Prostate gland (tissue), 2 donors: ENCODE data around the gene SMYD3. TPM values are rescaled to one million over a fixed set of nuclear protein-coding genes. Genes with fewer than 3 reads are reported as not detected.

Source experiments
- DNase-seq: peaks from one replicate; pipeline ENCODE4 v3.0.0-alpha.2; 2019; ENCODE audit warnings: low spot score
- H3K27ac ChIP-seq, 2 donors: fragments of 200-600 bp; sonication (generic); 2 replicates each; pipeline ENCODE4 v1.5.1; 2017 to 2019
- H3K27me3 ChIP-seq: fragments of 200-600 bp; sonication (generic); replicated peaks from 2 replicates; pipeline ENCODE4 v1.5.1; 2019; ENCODE audit not compliant: insufficient read depth
- H3K36me3 ChIP-seq, 2 donors: fragments of 200-600 bp; sonication (generic); 1 replicate in 1 of 2; 2 replicates in 1 of 2; pipeline versions ENCODE4 v1.5.1 to v1.8.1; 2017 to 2019
- H3K4me1 ChIP-seq: fragments of 200-600 bp; sonication (generic); replicated peaks from 2 replicates; pipeline ENCODE4 v1.5.1; 2019
- H3K4me3 ChIP-seq, 2 donors: fragments of 200-600 bp; sonication (generic); 2 replicates each; pipeline ENCODE4 v1.5.1; 2017 to 2019
- H3K9me3 ChIP-seq: fragments of 200-600 bp; sonication (generic); 2 replicates; pipeline ENCODE4 v1.5.1; 2017
- POLR2A ChIP-seq: fragments of 450-650 bp; IDR thresholded peaks from one replicate; pipeline ENCODE4 v1.6.1; 2016; ENCODE audit warnings: antibody characterized with exemption, mild to moderate bottlenecking
- POLR2AphosphoS5 ChIP-seq: sonication (generic); formaldehyde crosslinking; IDR thresholded peaks from one replicate; pipeline ENCODE4 v1.6.1; 2017; ENCODE audit warnings: antibody characterized with exemption
- WGBS: methylation state at CpG from one replicate; pipeline ENCODE4 v1.1.5; 2018; 5-methylcytosine and 5-hydroxymethylcytosine counted together
- intact Hi-C: fragments of 100-400 bp; cut with DNase I; formaldehyde crosslinking; loops from one replicate; pipeline ENCODE4 v1.14.2; 2022
- total RNA-seq, 2 donors: library from RNA; depleted of rRNA; stranded (reverse); fragments of >200 nt; gene quantifications; one replicate each; pipeline ENCODE4 v1.1.0, GENCODE V29; 2016
- TF ChIP-seq, protein P1 (sequence below), 4 experiments: fragments of 200-600 bp in 2 of 4; fragments of 450-650 bp in 2 of 4; sonication (generic) in 2 of 4; IDR thresholded peaks; 1 replicate in 3 of 4; 2 replicates in 1 of 4; pipeline ENCODE4 v1.5.1; 2016 to 2019; ENCODE audit warnings: antibody characterized with exemption in 4 of 4, mild to moderate bottlenecking in 2 of 4, moderate library complexity in 2 of 4

Gene SMYD3
- total RNA-seq, 2 donors from 2014 or later, result 19.8 to 23.9 TPM

DNA sequence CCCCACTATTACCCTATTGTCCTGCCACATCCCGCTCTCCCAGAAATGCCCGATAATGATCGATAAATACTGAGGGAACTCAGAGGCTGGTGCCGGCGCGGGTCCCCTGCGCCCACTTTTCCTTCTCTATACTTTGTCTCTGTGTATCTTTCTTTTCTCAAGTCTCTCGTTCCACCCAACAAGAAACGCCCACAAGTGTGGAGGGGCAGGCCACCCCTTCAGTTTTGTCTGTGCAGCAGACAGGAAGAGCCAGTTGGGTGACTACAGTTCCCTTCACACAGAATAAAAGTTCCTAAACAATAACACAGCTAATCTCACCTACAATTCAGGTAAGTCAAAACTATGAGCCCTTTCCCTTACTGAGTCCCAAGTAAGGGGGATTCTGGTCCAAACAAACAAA lies 423.7 kb downstream of the SMYD3 start:
- Histone ChIP-seq H3K27ac (no peak overlapping the region), H3K4me3 (no peak overlapping the region), H3K27me3 (no peaks in the 10 kb centered on the region), H3K9me3 (no peaks in the 10 kb centered on the region), H3K4me1 (no peaks in the 10 kb centered on the region), H3K36me3 (no peaks in the 10 kb centered on the region)
- DNase-seq, result no peak
- TF ChIP-seq, protein P1, sequence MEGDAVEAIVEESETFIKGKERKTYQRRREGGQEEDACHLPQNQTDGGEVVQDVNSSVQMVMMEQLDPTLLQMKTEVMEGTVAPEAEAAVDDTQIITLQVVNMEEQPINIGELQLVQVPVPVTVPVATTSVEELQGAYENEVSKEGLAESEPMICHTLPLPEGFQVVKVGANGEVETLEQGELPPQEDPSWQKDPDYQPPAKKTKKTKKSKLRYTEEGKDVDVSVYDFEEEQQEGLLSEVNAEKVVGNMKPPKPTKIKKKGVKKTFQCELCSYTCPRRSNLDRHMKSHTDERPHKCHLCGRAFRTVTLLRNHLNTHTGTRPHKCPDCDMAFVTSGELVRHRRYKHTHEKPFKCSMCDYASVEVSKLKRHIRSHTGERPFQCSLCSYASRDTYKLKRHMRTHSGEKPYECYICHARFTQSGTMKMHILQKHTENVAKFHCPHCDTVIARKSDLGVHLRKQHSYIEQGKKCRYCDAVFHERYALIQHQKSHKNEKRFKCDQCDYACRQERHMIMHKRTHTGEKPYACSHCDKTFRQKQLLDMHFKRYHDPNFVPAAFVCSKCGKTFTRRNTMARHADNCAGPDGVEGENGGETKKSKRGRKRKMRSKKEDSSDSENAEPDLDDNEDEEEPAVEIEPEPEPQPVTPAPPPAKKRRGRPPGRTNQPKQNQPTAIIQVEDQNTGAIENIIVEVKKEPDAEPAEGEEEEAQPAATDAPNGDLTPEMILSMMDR (IDR thresholded peaks at IDR 0.05), result no peak
- TF ChIP-seq POLR2A (no peak), POLR2AphosphoS5 (no peak)
- WGBS, result 76% methylated on average over 9 of the region's 9 CpGs
- intact Hi-C loops, result no loop called here

DNA sequence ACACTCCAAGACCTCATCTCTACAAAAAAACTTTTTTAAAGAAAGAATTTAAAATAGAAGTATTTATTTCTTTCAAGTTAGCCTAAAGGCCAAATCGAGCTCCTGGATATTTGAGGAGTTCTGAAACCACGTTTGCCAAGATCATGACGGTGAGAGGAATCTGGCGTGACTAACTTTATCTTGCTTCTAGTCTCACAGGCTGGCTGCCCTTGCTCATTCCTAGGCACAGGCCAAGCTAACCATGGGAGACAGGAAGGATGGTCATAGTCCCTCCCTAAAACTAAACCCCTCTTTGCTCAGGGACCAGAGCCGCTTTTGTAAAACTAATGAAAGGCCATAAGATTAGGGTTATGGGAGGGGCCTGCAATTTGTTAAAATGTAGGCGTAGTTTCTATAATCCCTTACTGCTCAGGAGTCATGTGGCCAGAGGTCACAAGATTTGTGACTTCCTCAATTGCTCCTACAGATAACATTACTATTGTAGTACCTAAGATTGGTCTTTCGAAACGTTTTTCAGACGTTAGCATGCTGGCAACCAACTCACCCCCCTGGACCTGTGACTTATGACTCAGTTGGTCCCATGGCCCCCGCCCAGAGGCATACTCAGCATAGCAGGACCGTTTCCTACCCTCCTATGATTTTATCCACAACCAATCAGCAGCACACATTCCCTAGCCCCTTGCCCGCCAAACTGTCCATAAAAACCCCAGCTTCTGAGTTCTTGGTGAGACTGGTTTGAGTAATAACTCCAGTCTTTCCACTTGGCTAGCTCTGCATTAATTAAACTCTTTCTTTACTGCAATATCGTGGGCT lies 425.0 kb downstream of the SMYD3 start:
- no peaks in the 10 kb centered on the region for H3K4me1 ChIP-seq
- no peak overlapping the region for H3K4me3 ChIP-seq
- no peaks in the 10 kb centered on the region for H3K27me3 ChIP-seq
- H3K9me3 ChIP-seq, result no peaks in the 10 kb centered on the region
- TF ChIP-seq, protein P1 (IDR thresholded peaks at IDR 0.05), result no peak
- TF ChIP-seq POLR2AphosphoS5, result no peak
- no peak for TF ChIP-seq POLR2A
- WGBS, result 91% methylated on average over 13 of the region's 13 CpGs
- DNase-seq, result no peak
- H3K36me3 ChIP-seq, result no peaks in the 10 kb centered on the region
- intact Hi-C loops, result no loop called here
- no peak overlapping the region for H3K27ac ChIP-seq

DNA sequence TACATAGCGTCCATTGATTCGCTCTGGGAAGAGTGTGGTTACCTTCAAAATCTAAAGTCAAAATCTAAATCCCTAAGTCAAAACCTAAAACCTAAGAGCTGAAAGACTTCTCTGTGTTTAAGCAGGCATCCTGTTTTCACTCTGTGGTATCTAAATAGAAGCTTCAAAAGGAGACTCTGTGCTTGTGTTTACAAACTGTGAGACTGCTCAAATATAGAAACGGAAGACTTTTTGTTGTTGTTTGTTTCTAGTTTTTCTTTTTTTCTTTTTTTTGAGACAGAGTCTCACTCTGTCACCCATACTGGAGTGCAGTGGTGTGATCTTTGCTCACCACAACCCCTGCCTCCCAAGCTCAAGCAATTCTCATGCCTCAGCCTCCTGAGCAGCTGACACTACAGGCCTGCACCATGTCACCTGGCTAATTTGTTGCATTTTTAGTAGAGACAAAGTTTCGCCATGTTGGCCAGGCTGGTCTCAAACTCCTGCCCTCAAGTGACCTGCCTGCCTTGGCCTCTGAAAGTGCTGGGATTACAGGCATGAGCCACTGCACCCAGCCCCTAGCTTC lies 425.9 kb downstream of the SMYD3 start:
- H3K4me3 ChIP-seq, result no peak overlapping the region
- H3K27ac ChIP-seq, result no peak overlapping the region
- no peak for DNase-seq
- 92% methylated on average over 4 of the region's 4 CpGs for WGBS
- no peaks in the 10 kb centered on the region for H3K27me3 ChIP-seq
- H3K9me3 ChIP-seq, result no peaks in the 10 kb centered on the region
- no peaks in the 10 kb centered on the region for H3K36me3 ChIP-seq
- TF ChIP-seq POLR2AphosphoS5, result no peak
- TF ChIP-seq, protein P1 (IDR thresholded peaks at IDR 0.05), result no peak
- TF ChIP-seq POLR2A, result no peak
- intact Hi-C loops, result no loop called here
- no peaks in the 10 kb centered on the region for H3K4me1 ChIP-seq

DNA sequence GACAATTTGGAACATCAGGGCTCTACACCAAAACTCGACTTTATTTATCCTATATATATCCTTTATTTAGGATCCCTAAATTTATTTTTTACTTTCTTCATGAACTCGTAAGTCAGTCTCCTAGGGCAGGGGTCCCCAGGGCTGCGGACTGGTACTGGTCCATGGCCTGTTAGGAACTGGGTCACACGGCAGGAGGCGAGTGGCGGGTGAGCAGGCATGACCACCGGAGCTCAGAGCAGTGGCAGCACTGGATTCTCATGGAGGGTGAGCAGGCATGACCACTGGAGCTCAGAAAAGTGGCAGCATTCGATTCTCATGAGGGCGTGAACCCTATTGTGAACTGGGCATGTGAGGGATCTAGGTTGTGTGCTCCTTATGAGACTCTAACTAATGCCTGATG lies 427.0 kb downstream of the SMYD3 start:
- WGBS, result 97% methylated on average over 9 of the region's 9 CpGs
- no peak overlapping the region for H3K4me3 ChIP-seq
- TF ChIP-seq POLR2A (no peak), POLR2AphosphoS5 (no peak)
- TF ChIP-seq, protein P1 (IDR thresholded peaks at IDR 0.05), result no peak
- no peak overlapping the region for H3K27ac ChIP-seq
- H3K36me3 ChIP-seq, result no peaks in the 10 kb centered on the region
- no peaks in the 10 kb centered on the region for H3K27me3 ChIP-seq
- intact Hi-C loops, result no loop called here
- no peak for DNase-seq
- no peaks in the 10 kb centered on the region for H3K9me3 ChIP-seq
- H3K4me1 ChIP-seq, result no peaks in the 10 kb centered on the region

DNA sequence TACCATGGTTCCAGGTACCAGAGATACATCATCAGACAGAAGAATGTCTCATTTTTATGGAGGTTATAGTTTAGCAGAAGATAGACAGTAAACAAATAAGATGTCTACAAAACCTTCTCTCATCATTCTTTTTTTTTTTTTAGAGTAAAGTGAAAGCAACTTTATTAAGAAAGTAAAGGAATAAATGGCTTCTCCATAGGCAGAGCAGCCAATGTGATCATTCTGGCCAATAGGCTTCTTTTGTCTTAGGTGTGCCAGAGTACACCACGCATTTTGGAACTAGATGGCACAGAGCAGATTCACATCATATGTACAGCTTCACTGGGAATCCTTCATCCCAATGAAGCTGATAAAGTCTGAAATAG lies 428.2 kb downstream of the SMYD3 start:
- 94% methylated on average over 1 of the region's 1 CpG for WGBS
- Histone ChIP-seq H3K4me3 (no peak overlapping the region), H3K27ac (no peak overlapping the region), H3K27me3 (no peaks in the 10 kb centered on the region), H3K9me3 (no peaks in the 10 kb centered on the region), H3K4me1 (no peaks in the 10 kb centered on the region), H3K36me3 (no peaks in the 10 kb centered on the region)
- TF ChIP-seq, protein P1 (IDR thresholded peaks at IDR 0.05), result no peak
- no peak for TF ChIP-seq POLR2A
- TF ChIP-seq POLR2AphosphoS5, result no peak
- intact Hi-C loops, result no loop called here
- DNase-seq, result no peak
